HG02943 (cell line): ENCODE measurements around the gene CTR9.
A peak's percentile ranks its signal among the peaks of the same experiment; 100 is the strongest.

ENCODE experiments used
- ATAC-seq: cut with Tn5 transposase; IDR thresholded peaks from one replicate; pipeline ENCODE4 v1.9.1; 2021; ENCODE audit warnings: mild to moderate bottlenecking, low read depth, moderate library complexity; ENCODE audit not compliant: unreplicated experiment

The CTR9 gene

GRCh38 chr11:10742460-10743208, 8.4 kb upstream of the CTR9 start:
- no peak for ATAC-seq

GRCh38 chr11:10743354-10744000, 7.6 kb upstream of the CTR9 start:
- no peak for ATAC-seq

DNA sequence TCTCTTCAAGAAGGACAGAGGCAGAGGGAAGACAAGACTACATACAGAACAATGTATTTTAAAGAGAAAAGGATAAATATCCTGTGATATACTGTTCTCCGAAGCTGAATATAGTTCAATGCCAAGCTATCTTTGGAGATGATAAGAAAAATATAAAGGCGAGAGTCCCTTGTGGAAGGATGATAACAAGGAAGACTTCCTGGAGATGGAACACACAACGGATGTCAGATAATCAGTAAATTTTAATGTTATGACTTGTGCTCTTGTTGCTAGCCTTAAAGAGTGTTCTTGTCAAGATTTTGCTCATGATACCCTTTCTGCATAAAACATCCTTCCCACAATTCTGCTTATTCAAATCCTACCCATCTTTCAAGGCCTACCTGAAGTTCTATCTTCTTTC, 6.8 kb upstream of the CTR9 start:
- ATAC-seq = no peak

GRCh38 chr11:10746871-10747270, 4.2 kb upstream of the CTR9 start:
- no peak for ATAC-seq

GRCh38 chr11:10747733-10748132, 3.3 kb upstream of the CTR9 start:
- no peak for ATAC-seq

GRCh38 chr11:10749476-10749875, 1.6 kb upstream of the CTR9 start:
- ATAC-seq = no peak

- peak; percentile 28 for ATAC-seq
Measured at GRCh38 chr11:10751581-10751940, 515 bp downstream of the CTR9 start.

- ATAC-seq = no peak
Measured at GRCh38 chr11:10752061-10752460, 1.0 kb downstream of the CTR9 start.

- ATAC-seq = no peak
Measured at GRCh38 chr11:10752486-10752885, 1.4 kb downstream of the CTR9 start.

DNA sequence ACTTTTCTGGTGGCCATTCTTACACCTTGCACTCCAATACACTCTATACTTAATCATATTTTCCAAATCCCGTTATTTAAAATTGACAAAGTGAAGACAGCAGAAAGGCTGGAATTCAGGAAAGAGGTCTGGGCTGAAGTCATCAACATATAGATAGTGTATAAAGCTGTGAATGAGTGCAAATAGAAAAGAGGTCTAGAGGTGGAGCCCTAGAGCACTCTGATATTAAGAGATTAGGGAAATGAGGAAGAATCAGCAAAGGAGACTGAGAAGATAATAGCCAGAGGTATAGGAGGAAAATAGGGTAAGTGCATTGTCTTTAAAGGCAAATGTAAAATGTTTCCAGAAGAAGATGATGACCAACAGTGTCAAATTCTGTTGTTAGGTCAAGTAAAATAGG, 7.9 kb downstream of the CTR9 start:
- ATAC-seq = no peak

DNA sequence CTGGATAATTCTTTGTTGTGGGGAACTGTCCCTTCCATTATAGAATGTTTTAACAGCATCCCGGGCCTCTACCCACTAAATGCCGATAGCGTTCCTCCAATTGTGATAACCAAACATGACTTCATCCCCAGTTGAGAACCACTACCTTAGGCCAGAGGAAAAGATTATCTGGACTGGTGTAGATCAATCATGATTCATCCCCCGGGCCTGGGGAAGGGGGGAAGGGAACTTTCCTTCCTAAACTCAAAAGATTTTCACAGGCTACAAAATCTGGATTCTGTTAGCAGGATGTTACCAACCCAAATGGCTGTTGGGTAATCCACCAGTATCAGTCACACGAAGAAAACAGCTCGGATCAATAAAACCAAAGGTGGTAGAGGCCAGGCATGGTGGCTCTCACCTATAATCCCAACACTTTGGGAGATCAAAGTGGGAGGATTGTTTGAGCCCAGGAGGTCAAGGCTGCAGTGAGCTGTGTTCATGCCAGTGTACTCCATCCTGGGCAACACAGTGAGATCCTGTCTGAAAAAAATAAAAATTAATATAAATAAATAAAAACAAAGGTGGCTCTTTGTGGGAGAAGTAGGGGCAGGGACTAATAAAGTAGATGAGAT, 10.1 kb downstream of the CTR9 start:
- ATAC-seq = no peak

DNA sequence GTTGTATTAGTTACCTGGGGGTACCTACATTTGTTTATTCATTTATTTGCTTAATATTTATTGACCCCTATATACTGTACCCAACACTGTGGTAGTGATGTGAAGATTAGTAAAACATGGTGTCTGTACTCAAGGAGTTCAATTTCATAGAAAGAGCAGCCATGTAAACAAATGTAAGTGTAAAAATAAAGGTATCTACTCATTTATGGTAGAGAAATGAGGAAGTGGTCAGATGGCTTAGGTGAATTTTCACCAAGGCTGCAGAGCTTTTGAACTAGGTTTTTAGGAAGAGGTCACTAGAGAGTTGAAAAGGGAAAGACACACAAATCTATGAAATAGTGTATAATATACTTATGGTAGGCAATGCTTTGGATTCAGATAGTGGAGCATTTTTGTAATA, 11.1 kb downstream of the CTR9 start:
- ATAC-seq = peak; percentile 81

- ATAC-seq = no peak
Measured at GRCh38 chr11:10762913-10763421, 11.9 kb downstream of the CTR9 start.

- ATAC-seq = no peak
Measured at GRCh38 chr11:10763766-10764165, 12.7 kb downstream of the CTR9 start.

DNA sequence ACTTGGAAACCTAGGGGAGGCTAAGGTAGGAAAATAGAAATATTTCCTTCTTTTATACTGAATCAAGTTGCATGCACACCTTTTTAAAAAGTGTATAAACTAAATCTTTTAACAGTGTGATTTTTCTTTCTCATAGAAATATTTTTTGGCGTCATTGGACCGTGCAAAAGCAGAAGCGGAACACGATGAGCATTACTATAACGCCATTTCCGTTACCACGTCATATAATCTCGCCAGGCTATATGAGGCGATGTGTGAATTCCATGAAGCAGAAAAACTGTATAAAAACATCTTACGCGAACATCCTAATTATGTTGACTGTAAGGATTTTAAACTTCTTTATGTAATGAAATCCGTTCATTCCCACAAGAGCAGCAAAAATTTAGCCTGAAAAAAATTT, 13.4 kb downstream of the CTR9 start:
- ATAC-seq = no peak

- ATAC-seq = no peak
Measured at GRCh38 chr11:10770626-10771254, 19.7 kb downstream of the CTR9 start.

GRCh38 chr11:10771457-10771856, 20.4 kb downstream of the CTR9 start:
- no peak for ATAC-seq

DNA sequence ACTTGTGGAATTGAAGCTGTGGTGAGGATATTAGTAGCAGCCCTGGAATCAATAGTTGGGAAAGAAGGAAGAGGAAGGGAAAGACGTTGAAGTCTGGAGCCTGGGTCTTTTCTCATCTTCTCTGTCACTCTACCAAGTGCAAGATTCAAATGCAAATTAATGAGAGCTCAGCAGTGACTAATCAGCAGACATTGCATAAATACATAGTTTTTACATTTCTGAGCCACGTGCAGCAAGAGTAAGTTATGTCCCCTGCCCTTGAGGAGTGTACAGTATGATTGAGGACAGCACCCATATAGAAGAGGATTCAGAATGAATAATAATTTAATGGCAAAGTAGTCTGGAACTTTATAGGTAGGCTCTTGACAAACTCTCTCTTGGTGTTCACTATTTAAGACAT, 23.8 kb downstream of the CTR9 start:
- ATAC-seq = no peak

GRCh38 chr11:10777393-10777793, 26.3 kb downstream of the CTR9 start:
- ATAC-seq = no peak

- ATAC-seq = no peak
Measured at GRCh38 chr11:10777806-10778205, 26.8 kb downstream of the CTR9 start.

DNA sequence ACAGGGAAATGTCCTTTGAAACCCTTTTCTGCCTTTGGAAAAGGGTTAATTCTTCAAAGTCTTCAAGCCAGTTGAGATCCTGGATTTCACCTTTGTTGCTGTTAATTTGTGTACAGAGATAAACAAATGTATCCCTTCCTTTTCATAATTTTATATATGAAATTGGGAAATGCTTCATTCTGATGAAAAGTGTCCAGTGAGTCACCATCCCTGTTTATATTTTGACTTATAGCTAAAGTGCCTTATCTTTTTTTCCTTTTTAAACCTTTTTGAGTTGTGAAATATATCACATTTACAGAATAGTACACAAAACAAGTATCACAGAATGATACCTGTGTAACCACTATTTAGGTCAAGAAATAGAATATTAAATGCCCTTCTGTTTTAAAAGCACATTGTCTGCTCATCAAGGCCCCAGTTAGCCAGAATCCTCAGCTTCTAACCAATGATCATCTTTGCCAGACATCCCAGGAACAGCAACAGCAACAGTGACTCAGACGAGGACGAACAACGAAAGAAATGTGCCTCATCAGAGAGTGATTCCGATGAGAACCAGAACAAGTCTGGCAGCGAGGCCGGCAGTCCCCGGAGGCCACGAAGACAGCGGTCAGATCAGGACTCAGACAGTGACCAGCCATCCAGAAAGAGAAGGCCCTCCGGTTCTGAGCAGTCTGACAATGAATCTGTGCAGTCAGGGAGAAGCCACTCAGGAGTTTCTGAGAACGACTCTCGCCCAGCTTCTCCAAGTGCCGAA, 27.3 kb downstream of the CTR9 start:
- ATAC-seq = no peak
